HG02588 (cell line): ENCODE data around the gene USP24.

ENCODE experiments used
- ATAC-seq: cut with Tn5 transposase; IDR thresholded peaks from one replicate; pipeline ENCODE4 v1.9.1; 2021; ENCODE audit warnings: mild to moderate bottlenecking, moderate library complexity; ENCODE audit not compliant: unreplicated experiment

USP24 gene

DNA sequence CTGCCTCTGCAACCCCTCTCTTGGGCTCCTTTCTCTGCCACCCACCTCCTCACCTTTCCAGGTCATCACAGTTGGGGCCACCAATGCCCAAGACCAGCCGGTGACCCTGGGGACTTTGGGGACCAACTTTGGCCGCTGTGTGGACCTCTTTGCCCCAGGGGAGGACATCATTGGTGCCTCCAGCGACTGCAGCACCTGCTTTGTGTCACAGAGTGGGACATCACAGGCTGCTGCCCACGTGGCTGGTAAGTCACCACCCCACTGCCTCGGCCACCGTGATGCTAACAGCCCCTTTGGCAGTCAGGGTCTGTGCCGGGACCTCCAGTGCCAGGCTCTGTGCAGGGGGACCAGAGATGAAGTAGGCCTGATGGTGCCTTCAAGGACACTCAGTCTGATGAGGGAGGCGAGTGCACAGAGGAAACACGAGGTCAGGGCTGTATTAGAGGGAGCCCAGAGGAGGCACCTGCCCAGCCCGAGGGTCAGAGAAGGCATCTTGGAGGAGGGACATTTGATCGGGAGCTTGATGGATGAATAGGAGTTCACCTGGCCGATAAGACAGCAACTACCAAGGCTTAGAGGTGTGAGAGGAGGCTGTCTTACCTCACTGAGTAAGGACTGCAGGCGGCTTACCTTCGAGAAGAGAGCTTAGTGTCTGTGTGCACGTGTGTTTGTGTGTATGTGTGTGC lies 157.8 kb downstream of the USP24 start:
- no peak for ATAC-seq

DNA sequence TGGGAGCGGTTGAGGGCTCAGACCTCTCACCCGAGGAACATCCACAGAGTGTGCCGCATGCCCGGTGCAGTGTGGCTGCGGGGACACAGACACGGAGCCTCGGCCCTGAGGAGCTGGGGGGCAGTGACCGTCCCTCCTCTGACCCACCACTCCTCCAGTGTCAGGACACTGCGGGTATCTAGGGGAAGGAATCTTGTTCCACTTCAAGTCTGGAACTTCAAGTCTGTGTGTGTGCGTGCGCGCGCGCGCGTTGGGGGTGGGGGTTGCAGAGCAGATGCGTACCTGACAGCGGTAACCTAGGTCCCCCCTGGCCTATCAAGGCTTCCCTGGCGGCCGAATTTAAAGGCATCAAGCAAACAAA lies 158.6 kb downstream of the USP24 start:
- ATAC-seq = no peak

DNA sequence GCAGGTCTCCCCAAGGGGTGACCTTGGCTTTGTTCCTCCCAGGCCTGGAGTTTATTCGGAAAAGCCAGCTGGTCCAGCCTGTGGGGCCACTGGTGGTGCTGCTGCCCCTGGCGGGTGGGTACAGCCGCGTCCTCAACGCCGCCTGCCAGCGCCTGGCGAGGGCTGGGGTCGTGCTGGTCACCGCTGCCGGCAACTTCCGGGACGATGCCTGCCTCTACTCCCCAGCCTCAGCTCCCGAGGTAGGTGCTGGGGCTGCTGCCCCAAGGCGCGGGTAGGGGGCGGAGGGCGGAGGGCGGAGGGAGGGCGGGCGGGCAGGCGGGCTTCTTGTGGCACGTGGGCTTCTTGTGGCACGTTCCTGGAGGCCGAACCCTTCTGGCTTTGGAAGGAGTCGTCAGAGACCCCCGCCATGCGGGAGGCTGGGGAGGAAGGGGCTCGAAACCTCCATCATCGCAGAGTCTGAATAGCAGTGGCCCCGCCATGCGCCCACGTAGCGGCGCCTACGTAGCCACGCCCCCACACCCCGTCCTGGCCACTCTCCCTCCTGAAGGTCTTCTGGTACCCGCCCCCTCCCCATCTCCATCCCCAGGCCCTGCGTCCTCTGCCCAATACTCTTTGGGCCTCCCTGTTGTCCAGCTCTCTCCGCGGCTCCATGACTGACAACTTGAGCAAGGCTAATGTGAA lies 159.1 kb downstream of the USP24 start:
- ATAC-seq = no peak

DNA sequence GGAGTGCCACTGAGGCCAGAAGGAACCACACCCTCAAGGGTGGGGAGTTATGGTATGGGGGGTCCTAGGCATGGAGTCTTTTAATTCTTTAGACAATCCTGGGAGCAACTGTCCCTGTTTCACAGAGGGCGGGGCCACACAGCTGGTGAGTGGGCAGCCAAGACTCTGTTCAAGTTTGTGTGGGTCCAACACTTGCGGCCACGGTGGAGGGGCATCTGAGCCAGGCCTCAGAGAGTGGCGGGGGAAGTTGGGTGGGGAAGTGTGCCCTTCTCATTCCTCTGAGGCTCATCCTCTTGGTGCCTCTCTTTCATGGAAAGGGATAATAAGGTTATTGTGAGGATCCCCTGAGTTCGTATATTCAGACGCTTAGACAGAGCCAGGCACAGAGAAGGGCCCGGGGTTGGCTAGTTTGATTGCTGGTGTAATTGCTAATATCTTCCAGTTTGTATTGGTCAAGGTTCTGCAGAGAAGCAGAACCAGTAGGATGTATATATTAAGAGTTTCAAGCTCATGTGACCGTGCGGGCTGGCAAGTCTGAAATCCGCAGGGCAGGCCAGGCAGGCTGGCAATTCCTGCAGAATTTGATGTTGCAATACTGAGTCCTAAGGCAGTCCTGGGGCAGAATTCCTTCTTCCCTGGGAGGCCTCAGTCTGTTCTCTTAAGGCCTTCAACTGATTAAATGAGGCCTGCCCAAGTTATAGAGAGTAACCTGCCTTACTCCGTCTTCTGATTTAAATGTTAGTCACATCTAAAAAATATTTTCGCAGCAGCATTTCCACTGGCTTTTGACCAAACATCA lies 159.9 kb downstream of the USP24 start:
- no peak for ATAC-seq

DNA sequence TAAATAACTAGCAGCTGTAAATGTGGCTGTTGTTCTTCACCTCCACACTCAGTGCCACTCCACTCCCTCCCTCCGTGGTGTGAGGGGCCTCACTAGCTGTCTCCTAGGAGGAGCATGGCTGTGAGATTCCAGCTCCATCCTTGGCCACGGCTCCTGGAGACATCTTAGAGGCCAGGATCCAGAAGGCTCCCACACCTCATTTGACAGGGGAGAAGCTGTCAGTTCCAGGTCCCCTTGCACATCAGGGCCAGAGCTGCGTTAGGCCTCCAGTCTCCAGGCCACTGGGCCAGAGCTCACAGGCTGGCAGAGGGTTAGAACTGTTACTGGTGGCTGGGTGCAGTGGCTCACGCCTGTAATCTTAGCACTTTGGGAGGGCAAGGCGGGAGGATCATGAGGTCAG lies 160.8 kb downstream of the USP24 start:
- ATAC-seq = no peak

DNA sequence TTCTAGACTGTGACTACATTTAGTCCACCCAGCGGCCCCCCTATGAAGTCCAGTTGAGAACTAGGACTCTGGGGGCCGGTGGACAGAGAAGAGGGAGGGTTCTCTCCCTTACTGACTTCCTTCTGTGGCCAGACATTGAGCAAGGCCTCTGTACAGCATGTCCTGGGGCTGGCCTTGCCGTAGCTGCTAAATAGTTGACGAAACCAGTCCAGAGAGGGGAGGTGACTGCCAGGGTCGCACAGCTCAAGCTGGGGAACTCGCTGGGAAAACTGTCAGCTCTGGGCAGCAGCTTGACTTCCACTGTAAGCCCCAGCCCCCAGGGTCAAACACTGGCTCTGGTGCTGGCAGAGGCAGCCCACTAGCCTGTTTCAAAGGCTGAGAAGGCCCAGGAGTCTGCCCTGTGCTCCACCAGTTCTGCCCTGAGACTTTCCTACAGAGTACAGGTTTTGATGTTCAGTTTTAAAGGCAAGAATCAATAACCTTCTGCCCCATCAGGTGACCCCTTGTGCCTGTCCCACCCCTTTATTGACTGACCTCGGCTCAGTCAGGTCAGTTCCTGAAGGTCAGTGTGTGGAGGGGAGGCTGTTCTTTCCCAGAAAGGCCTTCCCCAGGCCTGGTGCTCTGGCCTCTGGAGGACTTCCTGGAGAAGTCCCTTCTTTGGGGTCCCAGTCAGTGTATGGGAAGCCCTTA lies 161.8 kb downstream of the USP24 start:
- no peak for ATAC-seq

DNA sequence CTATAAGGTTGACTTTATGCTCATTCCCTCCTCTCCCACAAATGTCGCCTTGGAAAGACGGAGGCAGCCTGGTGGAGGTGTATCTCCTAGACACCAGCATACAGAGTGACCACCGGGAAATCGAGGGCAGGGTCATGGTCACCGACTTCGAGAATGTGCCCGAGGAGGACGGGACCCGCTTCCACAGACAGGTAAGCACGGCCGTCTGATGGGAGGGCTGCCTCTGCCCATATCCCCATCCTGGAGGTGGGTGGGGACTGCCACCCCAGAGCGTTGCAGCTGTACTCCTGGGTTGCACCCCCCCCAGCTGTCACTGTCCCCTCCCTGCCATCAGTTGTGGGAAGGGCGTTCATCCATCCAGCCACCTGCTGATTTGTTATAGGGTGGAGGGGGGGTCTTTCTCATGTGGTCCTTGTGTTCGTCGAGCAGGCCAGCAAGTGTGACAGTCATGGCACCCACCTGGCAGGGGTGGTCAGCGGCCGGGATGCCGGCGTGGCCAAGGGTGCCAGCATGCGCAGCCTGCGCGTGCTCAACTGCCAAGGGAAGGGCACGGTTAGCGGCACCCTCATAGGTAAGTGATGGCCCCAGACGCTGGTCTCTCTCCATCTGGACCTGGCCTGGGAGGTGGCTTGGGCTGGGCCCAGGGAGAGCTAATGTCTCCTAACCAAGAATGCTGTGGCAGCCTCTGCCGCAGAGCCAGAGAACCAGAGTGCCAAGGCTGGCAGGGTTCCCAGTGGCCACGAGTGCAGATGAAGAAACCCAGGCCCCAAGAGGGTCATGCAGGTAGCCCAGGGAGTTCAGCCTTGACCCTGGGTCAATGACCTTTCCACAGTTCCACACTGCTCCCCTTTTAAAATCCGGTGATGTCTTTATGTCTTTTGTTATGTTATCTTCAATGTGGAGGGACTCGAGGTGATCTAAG lies 162.7 kb downstream of the USP24 start:
- ATAC-seq = no peak

DNA sequence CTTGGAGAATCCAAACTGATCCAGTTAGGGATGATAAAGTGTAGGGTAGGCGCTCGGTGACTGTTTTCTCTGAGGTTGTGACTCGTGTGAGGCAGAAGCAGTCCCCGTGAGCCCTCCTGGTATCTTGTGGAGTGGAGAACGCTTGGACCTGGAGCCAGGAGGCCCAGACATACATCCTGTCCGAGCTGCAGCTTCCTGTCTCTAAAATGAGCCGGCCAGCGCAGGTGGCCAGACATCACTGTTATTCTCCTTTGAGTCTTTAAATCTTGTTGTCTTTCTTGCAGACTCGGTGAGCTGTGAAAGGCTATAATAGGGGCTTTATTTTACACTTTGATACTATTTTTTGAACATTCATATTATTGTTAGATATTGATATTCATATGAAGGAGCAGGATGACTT lies 163.5 kb downstream of the USP24 start:
- no peak for ATAC-seq

DNA sequence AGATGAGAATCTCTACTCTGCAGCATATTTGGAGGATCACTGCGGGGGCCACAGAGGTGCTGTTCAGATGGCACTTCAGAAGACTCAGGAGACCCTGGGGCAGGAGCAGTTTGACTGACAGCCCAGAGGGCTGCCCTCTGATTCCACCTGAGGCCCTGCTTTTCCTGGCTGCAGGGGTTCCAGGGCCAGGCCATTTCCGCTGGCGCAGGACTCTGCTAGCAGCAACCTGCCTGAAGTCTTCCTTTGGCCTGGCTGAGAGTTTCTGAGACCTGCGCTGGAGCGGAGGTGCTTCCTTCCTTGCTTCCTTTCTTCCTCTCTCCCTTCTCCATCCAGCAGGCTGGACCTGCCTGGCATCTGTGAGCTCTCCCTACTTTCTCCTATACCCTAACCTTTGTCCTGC lies 164.0 kb downstream of the USP24 start:
- ATAC-seq = no peak

DNA sequence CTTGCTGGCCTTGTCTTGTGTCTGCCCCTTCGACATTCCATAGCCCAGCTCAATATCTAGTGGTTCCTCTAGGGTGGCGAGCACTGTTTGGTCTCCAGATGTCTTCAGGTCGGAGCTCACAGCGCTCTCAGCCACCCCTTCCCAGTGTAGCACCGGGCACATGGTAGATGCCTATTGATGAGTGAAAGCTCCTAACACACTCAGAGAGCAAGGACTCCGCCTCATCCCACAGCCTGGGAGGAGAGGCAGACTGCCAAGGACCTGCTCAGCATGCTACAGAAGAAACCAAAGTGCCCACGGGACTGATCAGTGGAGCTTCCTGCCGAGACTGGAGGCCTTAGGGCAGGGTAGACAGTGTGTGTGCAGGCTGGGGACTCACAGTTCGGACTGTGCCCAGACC lies 164.9 kb downstream of the USP24 start:
- ATAC-seq = no peak

DNA sequence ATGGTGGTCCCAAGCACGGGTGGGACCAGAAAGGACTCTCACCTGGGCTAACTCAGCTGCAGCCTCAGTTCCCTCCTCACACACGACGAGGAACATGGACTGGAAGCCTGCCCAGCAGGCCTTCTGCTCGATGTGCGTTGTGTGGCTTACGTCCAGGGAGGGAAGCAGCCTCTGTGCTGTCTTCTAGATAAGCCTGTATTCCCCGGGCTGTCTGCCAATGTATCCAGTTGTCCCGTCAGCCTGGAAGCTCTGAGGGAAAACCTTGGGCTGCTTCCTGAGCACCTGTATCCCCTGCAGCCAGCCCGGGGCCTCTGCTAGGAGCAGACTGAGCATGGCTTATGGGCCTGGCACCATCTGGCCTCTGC lies 165.3 kb downstream of the USP24 start:
- ATAC-seq = no peak

DNA sequence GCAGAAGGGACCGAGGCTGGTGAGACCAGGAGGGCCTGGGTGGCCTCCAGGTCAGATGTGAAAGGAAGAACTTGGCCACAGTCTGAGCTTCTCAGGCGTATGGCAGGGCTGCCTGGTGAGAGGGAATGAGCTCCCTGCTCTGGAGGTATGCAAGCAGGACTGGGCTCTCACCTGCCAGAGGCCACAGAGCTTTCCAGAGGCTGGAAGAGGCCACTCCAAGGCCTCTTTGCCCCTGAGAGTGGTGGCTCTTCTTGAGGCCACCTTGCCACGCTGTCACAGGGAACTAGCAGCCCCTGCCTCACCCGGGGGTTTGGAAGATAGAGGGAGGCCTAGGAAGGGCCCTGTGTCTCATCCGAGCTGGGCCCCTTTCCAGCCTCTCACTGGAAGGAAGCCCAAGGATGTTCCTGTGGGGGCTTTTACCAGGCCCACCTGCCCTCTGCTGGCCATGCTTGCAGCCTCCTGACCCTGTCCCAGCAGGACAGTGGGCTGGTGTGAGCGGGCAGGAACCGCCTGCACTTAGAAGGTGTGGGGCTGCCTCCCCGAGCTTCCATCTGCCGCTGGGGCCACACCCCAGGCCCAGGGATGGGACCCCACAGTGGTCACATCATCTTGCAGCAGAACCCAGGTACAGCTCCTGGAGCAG lies 165.8 kb downstream of the USP24 start:
- no peak for ATAC-seq

DNA sequence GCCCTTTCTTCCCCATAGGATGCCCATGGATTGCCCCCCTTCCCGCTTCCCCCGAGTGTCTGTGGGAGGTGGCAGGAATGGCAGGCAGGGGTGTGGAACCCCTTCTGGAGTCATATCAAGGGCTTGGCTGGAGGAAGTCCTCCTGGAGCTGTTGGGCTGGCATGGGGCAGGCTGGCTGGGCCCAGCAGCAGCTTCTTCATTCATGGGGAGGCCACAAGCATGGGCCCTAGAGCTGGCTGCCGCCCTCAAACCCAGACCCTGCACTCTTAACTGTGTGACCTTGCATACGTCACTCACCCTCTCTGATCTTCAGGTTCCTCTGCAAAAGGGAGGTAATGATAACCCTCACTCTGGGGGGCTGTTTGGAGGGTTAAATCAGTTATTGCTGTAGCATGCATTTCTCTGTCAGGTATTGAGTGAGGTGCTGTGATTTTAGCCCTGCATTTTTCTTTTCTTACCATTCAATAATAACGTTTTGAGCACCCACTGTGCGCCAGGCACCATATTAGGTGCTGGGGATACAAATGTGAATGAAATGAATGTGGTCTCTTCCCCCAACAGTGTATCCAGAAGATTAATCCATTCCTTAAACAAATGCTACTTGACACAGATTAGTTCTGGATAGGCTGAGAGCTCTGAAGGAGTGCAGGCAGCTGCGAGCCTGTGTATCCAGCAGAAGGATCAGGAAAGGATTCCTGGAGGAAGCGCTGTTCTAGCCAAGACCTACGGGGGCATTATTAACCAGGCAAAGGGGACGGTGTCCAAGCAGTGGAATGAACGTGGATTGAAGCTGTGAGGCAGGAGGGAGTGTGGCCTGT lies 166.5 kb downstream of the USP24 start:
- ATAC-seq = no peak

DNA sequence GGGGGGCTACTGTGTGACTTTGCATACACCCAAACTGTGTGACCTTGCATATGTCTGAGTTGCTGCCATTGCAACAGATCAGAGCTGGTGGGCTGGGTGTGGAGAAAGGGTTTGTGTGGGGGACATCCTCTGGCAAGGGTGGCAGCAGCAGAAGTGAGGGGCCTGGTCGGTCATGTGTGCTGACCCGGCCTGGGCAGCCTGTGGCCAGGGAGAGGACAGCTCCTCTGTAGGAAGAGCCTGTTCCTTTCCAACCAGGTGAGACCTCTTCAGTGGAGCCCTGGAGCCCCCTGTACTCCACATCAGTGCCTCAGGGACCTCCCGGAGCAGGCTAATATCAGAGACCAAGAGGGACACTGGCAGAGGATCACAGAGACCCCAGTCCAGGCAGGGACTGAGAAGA lies 167.6 kb downstream of the USP24 start:
- no peak for ATAC-seq

DNA sequence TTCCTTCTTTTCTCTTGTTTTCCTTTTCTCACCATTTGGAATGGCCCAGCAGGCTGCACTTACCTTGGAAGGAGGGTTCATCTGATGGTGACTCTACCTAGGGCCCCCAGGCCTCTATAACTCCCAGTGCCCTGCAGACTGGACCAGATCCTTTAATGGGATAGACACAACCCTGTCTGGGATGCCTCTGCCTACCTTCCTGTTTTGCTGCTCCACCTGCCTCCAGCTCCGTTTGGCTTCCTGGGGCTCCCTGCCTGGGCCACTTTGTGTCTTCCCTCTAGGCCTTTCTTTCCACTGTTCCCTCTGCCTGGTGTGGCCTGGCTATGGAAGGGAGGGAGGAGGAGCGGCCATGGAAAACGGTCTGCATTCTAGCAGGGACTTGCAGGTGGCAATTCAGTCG lies 168.3 kb downstream of the USP24 start:
- ATAC-seq = no peak

DNA sequence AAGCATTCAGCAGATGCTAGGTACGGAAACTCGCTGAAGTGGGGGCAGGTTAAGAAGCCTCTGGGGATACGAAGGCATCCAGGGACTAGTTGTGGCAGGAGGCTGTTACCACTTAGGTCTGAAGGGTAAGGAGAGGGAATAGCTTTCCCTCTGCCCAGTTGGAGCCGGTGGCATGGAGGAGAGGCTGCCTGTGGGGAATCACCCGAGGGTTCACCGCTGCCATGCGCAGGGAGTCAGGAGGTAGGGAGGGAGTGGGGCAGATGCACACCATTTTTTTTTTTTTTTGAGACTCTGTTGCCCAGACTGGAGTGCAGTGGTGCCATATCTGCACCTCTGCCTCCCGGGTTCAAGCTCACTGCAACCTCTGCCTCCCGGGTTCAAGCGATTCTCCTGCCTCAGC lies 169.7 kb downstream of the USP24 start:
- no peak for ATAC-seq

DNA sequence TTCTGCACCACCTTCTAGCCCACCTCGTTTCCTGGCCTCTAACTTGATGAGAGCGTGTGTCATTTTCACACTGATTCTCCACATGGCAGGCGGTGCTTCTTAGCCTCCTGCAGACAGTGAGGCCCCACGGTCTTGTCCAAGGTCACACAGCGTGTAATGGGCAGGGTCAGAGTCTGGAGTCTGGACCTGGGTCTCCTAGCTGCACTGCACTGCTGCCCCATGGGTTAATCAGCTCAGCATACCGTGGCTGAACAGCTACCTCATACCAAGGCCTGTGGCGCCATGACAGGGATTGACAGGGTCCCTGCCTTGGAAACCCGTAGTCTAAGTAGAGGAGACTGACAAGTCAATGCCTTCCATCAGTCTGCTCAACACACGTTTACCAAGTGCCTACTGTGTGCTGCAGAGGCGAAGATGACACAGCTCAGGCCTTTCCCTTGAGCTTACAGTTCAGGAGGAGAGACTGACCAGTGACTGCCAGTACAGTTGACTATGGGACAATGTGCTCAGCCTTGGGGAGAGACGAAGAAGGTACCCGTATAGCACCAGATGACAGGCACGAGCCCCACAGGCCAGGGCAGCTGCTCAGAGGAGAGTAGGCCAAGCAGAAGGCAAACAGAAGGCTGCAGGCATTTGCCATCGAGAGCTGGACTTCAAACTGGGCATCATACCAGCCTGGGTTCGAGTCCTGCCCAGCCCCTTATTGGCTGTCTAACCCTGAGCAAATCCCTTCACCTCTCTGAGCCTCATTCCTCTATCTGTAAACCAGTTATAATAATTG lies 170.4 kb downstream of the USP24 start:
- no peak for ATAC-seq

DNA sequence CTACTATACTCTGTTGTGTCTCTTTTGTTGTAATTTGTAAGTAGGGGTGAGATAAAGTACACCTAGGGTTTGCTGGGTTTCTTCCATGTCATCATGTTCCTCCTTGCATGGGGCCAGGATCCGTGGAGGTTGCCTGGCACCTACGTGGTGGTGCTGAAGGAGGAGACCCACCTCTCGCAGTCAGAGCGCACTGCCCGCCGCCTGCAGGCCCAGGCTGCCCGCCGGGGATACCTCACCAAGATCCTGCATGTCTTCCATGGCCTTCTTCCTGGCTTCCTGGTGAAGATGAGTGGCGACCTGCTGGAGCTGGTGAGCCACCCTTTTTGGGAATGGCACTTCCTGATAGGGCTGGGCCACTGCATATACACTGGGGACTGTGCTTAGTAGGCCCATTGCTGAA lies 171.4 kb downstream of the USP24 start:
- ATAC-seq = no peak
